ENCODE results near the gene SFI1. TPM values are rescaled to one million over a fixed set of nuclear protein-coding genes. Genes with fewer than 3 reads are reported as not detected.
"Not testable (repeated sequence)": the region's sequence is repeated elsewhere in the genome, so short reads cannot be mapped to it uniquely, and the experiment has no call there.

SFI1 gene
- total RNA-seq, 4 donors from 2014 or later: 9.4 to 21.1 (median 15.4) TPM

- no peaks in the 10 kb centered on the region for H3K27me3 ChIP-seq
- H3K9me3 ChIP-seq: no peaks in the 10 kb centered on the region
- peak overlapping the region; percentile 55 to 72 (median 58) for H3K27ac ChIP-seq (replicated peaks in 1 of 4)
- TF ChIP-seq POLR2AphosphoS5 (IDR thresholded peaks at IDR 0.05) (no peak), CTCF (IDR thresholded peaks at IDR 0.05) (no peak), EP300 (IDR thresholded peaks at IDR 0.05) (no peak)
- no peak for DNase-seq (ENCODE audit: extremely low spot score)
- H3K4me3 ChIP-seq: no peak overlapping the region
- peaks cover 0 to 34% (median 28%) of the 10 kb centered on the region in 4 donors for H3K4me1 ChIP-seq
- H3K36me3 ChIP-seq: no peaks in the 10 kb centered on the region
- intact Hi-C loops (cut with DNase I): no loop called here
- 44% methylated on average over 3 of the region's 3 CpGs for WGBS
These were observed 34.5 kb downstream of the SFI1 start for GRCh38 chr22:31530823-31531195.

- Histone ChIP-seq H3K9me3 (no peaks in the 10 kb centered on the region), H3K4me1 (peaks cover 0 to 34% (median 28%) of the 10 kb centered on the region in 4 donors), H3K36me3 (no peaks in the 10 kb centered on the region), H3K27ac (replicated peaks in 1 of 4) (peak overlapping the region in 3 of 4 donors; percentile 56 to 72 (median 59)), H3K27me3 (no peaks in the 10 kb centered on the region), H3K4me3 (no peak overlapping the region)
- no peak for TF ChIP-seq CTCF (IDR thresholded peaks at IDR 0.05)
- TF ChIP-seq POLR2AphosphoS5 (IDR thresholded peaks at IDR 0.05): no peak
- no peak for TF ChIP-seq POLR2A (IDR thresholded peaks at IDR 0.05; ENCODE audit: low read depth)
- no peak for DNase-seq (ENCODE audit: extremely low spot score)
- intact Hi-C loops (cut with DNase I): no loop called here
- 56% methylated on average over 1 of the region's 1 CpG for WGBS
These were observed 35.7 kb downstream of the SFI1 start for GRCh38 chr22:31532060-31532459.

GRCh38 chr22:31533374-31533773 lies 37.0 kb downstream of the SFI1 start:
- intact Hi-C loops (cut with DNase I): no loop called here

GRCh38 chr22:31537019-31537535 lies 40.7 kb downstream of the SFI1 start:
- H3K27me3 ChIP-seq: no peaks in the 10 kb centered on the region
- H3K36me3 ChIP-seq: peaks cover 0 to 10% (median 6%) of the 10 kb centered on the region in 4 donors
- 88% methylated on average over 8 of the region's 8 CpGs for WGBS
- H3K9me3 ChIP-seq: no peaks in the 10 kb centered on the region
- intact Hi-C loops (cut with DNase I): no loop called here
- no peak for DNase-seq (ENCODE audit: extremely low spot score)
- H3K27ac ChIP-seq (replicated peaks in 1 of 4): no peak overlapping the region
- no peak for TF ChIP-seq POLR2AphosphoS5 (IDR thresholded peaks at IDR 0.05)
- no peak for TF ChIP-seq EP300 (IDR thresholded peaks at IDR 0.05)
- TF ChIP-seq POLR2A (IDR thresholded peaks at IDR 0.05; ENCODE audit: low read depth): no peak
- TF ChIP-seq CTCF (IDR thresholded peaks at IDR 0.05): no peak
- H3K4me3 ChIP-seq: no peak overlapping the region
- H3K4me1 ChIP-seq: peaks cover 0 to 10% (median 5%) of the 10 kb centered on the region in 4 donors

More at GRCh38 chr22:31533374-31533773, 37.0 kb downstream of the SFI1 start:
- TF ChIP-seq EP300 (IDR thresholded peaks at IDR 0.05) (no peak), POLR2AphosphoS5 (IDR thresholded peaks at IDR 0.05) (no peak), CTCF (IDR thresholded peaks at IDR 0.05) (no peak), POLR2A (IDR thresholded peaks at IDR 0.05; ENCODE audit: low read depth) (no peak)
- H3K9me3 ChIP-seq: no peaks in the 10 kb centered on the region
- H3K36me3 ChIP-seq: peaks cover 0 to under 1% (median 0%) of the 10 kb centered on the region in 4 donors
- peaks cover 0 to 34% (median 28%) of the 10 kb centered on the region in 4 donors for H3K4me1 ChIP-seq
- no peak overlapping the region for H3K4me3 ChIP-seq
- 95% methylated on average over 5 of the region's 5 CpGs for WGBS
- DNase-seq (ENCODE audit: extremely low spot score): no peak
- no peaks in the 10 kb centered on the region for H3K27me3 ChIP-seq
- no peak overlapping the region for H3K27ac ChIP-seq (replicated peaks in 1 of 4)

GRCh38 chr22:31538815-31539214 lies 42.5 kb downstream of the SFI1 start:
- Histone ChIP-seq H3K27me3 (no peaks in the 10 kb centered on the region), H3K27ac (replicated peaks in 1 of 4) (no peak overlapping the region), H3K36me3 (peaks cover 0 to 10% (median 6%) of the 10 kb centered on the region in 4 donors), H3K9me3 (no peaks in the 10 kb centered on the region), H3K4me3 (no peak overlapping the region), H3K4me1 (no peaks in the 10 kb centered on the region)
- no peak for DNase-seq (ENCODE audit: extremely low spot score)
- intact Hi-C loops (cut with DNase I): no loop called here
- WGBS: 90% methylated on average over 5 of the region's 5 CpGs
- no peak for TF ChIP-seq POLR2A (IDR thresholded peaks at IDR 0.05; ENCODE audit: low read depth)

- DNase-seq (ENCODE audit: extremely low spot score); H3K4me3 ChIP-seq; H3K9me3 ChIP-seq; H3K27me3 ChIP-seq; H3K27ac ChIP-seq (replicated peaks in 1 of 4); intact Hi-C loops (cut with DNase I); H3K36me3 ChIP-seq; H3K4me1 ChIP-seq: not testable (repeated sequence)
- 98% methylated on average over 4 of the region's 4 CpGs for WGBS
These were observed 43.8 kb downstream of the SFI1 start for GRCh38 chr22:31540166-31540565.
